ENCODE data around the gene ARHGEF28.

The ARHGEF28 gene

GRCh38 chr5:73908395-73908794, 282.4 kb downstream of the ARHGEF28 start:
- DNase-seq = no peak

DNA sequence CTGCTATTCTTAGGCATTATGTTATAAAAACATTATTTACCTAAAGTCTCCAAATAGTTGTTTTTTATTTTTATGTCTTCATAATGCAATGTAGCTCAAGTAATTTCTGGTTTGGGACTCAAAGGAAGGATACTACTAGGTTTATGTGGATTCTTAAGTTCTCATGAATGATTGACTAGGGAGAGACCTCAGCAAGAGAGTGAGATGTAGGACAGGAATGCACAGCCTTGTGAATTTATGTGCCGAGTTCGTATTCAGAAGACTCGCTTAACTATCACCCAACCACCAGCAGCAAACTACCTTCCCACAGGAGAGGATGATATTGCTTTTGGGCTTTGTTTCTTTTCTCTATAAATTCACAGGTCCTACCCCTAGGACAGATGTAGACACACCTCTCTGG, 282.9 kb downstream of the ARHGEF28 start:
- no peak for DNase-seq

GRCh38 chr5:73909474-73909873, 283.5 kb downstream of the ARHGEF28 start:
- DNase-seq = no peak

DNA sequence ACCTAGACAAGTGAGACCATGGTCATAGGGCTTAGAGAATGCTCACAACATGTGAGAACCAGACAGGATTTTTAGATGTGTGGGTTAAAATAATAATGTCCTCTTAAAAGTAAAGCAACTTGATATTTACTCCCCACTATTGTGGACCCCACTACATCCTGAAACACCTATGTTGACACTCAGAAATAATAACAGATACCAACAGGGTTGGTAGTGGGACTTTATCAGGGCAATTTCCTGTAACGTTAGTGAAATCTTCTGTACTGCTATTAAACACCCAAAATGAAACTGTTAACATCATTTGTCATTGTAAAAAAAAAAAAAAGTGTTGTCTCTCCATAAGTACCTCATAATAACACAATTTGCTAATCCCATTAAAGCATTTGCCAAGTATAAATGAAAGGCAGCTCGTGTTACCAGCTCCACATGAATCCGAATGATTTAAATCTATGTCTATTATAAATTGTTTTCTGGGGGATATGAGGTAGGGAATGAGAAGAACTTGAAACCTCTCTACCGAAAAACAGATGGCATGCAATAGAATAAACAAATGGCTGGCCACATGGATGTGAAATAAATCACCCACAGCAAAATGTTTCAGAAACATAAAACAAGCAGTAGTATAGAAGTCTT, 285.9 kb downstream of the ARHGEF28 start:
- no peak for DNase-seq

GRCh38 chr5:73912821-73913271, 286.9 kb downstream of the ARHGEF28 start:
- DNase-seq = no peak

DNA sequence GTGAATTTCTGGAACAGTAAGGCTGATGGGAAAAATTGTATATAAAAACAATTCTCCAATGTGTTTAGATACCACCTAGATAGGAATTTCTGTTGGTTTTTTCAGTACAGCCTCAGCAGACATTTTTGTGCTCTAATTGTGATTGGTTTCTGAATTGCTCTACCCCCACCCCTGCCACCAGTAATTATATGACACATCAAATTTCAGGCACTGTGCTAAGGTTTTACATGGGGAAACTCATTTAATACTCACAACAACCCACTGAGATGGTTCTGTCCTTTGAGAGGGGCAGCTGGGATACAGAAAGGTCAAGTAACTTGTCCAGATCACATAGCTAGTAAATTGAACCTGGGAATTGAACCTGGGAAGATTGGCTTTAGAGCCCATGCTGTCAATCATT, 288.0 kb downstream of the ARHGEF28 start:
- no peak for DNase-seq

- DNase-seq = no peak
Measured at GRCh38 chr5:73915345-73915744, 289.3 kb downstream of the ARHGEF28 start.

DNA sequence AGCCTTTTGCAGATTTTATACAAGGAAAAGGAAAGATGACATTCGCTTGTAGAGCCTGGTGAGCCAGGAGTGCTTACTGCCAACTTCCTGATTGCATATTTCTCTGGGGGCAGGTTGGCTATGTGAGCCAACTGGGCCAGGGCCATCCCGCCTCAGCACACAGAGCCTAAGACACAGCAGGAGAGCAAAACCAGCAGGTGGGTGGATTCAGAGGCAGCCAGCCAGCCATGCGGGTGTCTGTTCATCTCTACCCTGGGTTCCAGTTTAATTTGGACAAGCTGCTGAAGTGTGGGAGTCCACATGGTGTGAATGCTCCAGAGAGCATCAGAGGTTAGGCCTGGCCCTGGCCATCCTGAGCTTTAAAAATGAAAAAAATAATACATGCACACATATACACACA, 291.4 kb downstream of the ARHGEF28 start:
- no peak for DNase-seq

DNA sequence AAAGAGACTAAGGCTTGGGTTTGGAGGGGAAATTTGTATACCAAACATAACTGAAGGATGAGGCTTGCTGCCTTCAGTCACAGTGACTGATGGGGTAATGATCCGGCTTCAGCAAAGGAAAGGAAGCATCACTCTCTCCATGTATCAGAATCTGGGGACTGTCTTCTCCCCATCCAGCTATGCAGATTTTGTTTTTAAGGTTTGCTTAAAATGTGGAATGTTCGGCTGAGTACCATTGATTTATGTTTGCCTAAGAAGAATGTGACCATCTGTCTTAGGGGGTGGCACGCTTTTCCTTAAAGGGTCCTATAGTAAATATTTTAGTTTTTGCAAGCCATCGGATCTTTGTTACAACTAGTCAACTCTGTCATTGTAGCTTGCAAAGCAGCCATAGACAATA, 291.9 kb downstream of the ARHGEF28 start:
- DNase-seq = no peak

GRCh38 chr5:73918791-73919221, 292.8 kb downstream of the ARHGEF28 start:
- no peak for DNase-seq

DNA sequence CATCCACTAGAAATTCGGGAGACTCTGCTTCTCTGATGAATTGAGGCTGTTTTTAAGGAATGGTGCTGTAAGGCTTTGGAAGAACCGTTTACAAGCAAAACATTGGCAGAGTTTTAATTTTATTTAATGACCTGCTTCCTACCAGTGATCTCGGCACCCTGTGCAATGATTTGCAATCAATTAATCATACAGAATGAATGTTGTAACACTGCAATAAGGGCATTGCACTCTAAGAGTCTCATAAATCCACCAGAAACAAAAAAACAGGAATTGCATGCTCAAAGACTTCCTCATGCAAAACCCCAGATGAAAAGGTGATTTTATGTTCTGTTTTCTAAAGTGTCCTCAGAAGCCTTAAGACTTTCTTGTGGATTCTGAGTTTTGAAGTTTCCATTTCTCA, 295.7 kb downstream of the ARHGEF28 start:
- DNase-seq = no peak

DNA sequence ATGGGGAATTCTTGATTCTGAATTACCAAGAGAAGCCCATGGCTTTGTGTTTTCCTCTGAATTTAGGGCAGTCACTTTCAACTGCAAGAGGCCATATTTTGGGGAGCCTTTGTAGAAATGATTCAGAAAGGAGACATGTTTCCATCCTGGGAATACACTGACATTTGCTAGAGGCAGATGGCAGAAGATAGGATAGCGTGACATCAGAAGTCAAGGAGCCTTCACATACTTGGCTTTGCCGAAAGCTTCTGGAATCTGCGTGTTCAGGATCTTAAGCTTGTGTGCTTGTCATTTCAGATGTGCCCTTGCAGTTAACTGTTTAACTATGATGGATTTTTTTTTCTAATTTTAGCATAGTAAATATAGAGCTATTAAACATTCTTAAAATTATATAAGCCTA, 296.2 kb downstream of the ARHGEF28 start:
- no peak for DNase-seq

GRCh38 chr5:73922875-73923557, 297.0 kb downstream of the ARHGEF28 start:
- no peak for DNase-seq

DNA sequence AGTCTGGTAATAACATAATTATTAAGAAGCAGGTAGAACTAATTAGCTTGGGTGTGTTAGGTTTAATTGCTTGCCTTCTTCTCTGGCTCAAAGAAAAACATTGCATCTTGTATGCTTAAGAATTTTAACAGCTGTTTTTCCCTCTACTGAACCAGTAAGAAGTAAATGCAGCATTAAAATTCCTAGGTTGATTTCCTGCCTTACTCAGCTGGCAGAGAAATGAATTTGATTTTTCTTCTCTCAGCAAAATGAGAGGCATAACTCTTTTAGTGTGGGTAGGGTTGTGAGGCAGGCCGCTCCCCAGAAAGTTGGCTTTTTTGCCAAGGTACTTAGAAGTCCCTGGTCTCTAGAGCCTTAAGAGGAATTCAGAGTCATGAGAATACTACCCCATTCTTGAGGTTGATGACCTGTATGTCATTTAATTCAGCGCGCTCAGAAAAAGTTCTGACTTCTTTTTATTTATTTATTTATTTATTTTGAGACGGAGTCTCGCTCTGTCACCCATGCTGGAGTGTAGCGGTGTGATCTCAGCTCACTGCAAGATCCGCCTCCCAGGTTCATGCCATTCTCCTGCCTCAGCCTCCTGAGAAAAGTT, 302.6 kb downstream of the ARHGEF28 start:
- no peak for DNase-seq

- DNase-seq = no peak
Measured at GRCh38 chr5:73935719-73936118, 309.7 kb downstream of the ARHGEF28 start.

GRCh38 chr5:73938280-73938937, 312.4 kb downstream of the ARHGEF28 start:
- no peak for DNase-seq

DNA sequence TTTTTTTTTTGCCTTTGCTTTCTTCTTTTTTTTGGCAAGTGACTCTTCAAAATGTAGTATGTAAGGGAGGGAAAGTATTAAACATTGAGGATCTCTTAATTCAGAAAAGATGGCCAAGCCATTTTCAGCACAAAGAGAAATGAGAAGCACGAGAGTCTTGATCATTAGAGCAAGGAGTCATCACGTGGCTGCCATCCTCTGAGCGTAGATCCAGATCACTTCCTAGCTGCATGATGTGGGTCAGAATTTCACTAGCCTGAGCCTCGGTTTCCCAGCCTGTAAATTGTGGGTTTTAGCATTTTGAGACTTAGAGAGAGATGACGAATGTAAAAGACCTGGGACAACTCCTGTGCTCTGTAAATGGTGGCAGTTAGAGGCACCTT, 312.9 kb downstream of the ARHGEF28 start:
- DNase-seq = no peak

GRCh38 chr5:73939557-73939956, 313.6 kb downstream of the ARHGEF28 start:
- no peak for DNase-seq

GRCh38 chr5:73940026-73940425, 314.0 kb downstream of the ARHGEF28 start:
- DNase-seq = no peak

DNA sequence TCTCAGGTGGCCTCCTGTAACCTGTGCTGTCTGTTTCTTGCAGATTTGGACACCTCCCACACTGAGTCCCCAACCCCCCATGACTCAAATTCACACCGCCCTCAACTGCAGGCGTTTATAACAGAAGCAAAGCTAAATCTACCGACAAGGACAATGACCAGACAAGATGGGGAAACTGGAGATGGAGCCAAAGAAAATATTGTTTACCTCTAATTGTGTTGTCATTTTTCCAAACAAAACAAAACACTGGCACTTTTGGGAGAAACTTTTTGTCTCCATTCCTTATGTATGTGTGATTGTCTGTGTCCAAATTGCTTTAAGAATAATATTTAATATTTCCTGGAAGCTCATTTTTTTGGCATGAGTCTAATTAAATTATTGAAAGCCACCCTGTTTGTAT, 314.8 kb downstream of the ARHGEF28 start:
- DNase-seq = no peak

DNA sequence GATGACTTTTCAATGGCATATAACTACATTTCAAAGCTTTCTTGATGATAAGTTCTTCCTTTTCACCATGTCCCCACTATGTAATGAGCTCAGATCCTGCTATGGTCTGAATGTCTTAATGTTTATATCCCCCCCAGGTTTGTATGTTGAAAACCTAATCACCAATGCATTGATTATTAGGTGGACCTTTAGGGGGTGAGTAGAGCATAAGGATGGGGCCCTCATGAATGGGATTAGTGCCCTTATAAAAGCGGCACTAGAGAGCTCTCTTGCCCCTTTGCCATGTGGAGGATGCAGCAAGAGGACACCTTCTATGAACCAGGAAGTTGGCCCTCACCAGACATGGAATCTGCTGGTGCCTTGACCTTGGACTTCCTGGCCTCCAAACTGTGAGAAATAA, 316.8 kb downstream of the ARHGEF28 start:
- DNase-seq = no peak

GRCh38 chr5:73943397-73943796, 317.4 kb downstream of the ARHGEF28 start:
- no peak for DNase-seq

GRCh38 chr5:73944581-73944980, 318.6 kb downstream of the ARHGEF28 start:
- DNase-seq = no peak

- no peak for DNase-seq
Measured at GRCh38 chr5:73945505-73945904, 319.5 kb downstream of the ARHGEF28 start.
